Upper lobe of left lung (tissue), 4 donors: ENCODE measurements around the gene SMG5.

Experiments used
- CTCF ChIP-seq, 6 experiments: fragments of 450-650 bp in 4 of 6; fragments of 200-600 bp in 2 of 6; sonication (generic) in 2 of 6; IDR thresholded peaks; one replicate each; pipeline ENCODE4 v1.5.1; 2016 to 2019; ENCODE audit warnings: antibody characterized with exemption in 6 of 6
- EP300 ChIP-seq, 4 donors: sonication (generic); formaldehyde crosslinking; IDR thresholded peaks; one replicate each; pipeline ENCODE4 v1.5.1; 2017; ENCODE audit warnings: antibody characterized with exemption in 4 of 4, control low read depth in 2 of 4
- POLR2A ChIP-seq, 4 donors: fragments of 450-650 bp; IDR thresholded peaks; one replicate each; pipeline ENCODE4 v1.5.1; 2016 to 2017; ENCODE audit warnings: antibody characterized with exemption in 4 of 4, mild to moderate bottlenecking in 2 of 4

DNA sequence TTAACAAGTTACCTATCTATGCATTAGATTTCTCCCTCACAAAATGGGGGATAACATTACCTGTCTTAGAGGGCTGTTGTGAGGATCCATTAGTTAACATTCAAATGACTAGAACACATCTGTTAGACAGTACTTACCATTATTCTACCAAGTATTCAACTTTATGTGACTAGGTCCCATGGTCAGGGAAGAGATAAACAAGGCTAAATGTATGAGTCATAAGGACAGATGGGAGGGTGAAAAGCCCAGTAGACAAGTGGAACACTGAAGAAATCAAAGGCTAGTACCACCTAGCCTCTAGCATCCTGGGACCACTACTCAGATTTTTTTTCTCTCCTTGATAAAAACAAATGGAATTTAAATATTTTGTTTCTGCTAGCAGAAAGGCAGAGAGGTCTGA, 25.5 kb upstream of the SMG5 start:
- TF ChIP-seq EP300 (IDR thresholded peaks at IDR 0.05) (no peak), POLR2A (IDR thresholded peaks at IDR 0.05) (no peak), CTCF (IDR thresholded peaks at IDR 0.05) (no peak)
